Ectodermal cell (in vitro differentiated cells): Measurements from ENCODE around the gene GALNT16.

Experiments used
- H3K27ac ChIP-seq: 2 replicates; pipeline ENCODE4 v1.7.0; 2013; ENCODE audit warnings: mild to moderate bottlenecking, low read depth, low read length; ENCODE audit not compliant: insufficient read depth, poor library complexity, severe bottlenecking
- H3K27me3 ChIP-seq: 2 replicates; pipeline ENCODE4 v1.7.0; 2013; ENCODE audit warnings: mild to moderate bottlenecking, low read length; ENCODE audit not compliant: insufficient read depth, control insufficient read depth, poor library complexity, severe bottlenecking
- H3K36me3 ChIP-seq: one replicate; pipeline ENCODE4 v1.7.0; 2013; ENCODE audit warnings: low read length; ENCODE audit not compliant: control insufficient read depth, insufficient read depth
- H3K4me1 ChIP-seq: one replicate; pipeline ENCODE4 v1.7.0; 2013; ENCODE audit warnings: low read length; ENCODE audit not compliant: control insufficient read depth, insufficient read depth
- H3K4me3 ChIP-seq: 2 replicates; pipeline ENCODE4 v1.7.0; 2013; ENCODE audit warnings: low read depth, low read length, control low read depth; ENCODE audit not compliant: insufficient read depth
- H3K9me3 ChIP-seq: 2 replicates; pipeline ENCODE4 v1.7.0; 2013; ENCODE audit warnings: mild to moderate bottlenecking, low read length, moderate library complexity; ENCODE audit not compliant: control insufficient read depth
- WGBS, 2 experiments: methylation state at CpG; one replicate each; pipeline ENCODE4 v1.1.7; 2013; ENCODE audit warnings: missing lambda C conversion rate in 2 of 2; 5-methylcytosine and 5-hydroxymethylcytosine counted together

The GALNT16 gene

DNA sequence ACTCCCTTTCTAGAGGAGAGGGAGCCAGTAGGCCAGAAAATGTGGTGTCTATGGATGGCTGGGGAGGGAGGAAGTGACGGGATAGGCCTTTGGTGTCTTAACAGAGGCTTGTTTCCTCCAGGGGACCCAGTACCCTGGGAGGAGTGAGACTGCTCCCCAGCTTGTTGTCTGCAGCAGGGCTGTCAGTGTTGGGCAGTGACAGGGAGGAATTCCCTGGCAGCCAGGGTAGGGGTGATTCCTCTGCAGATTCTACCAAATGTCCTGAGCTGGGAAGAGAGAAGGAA is 64.0 kb downstream of the GALNT16 start:
- Histone ChIP-seq H3K9me3 (no peaks in the 10 kb centered on the region), H3K4me3 (no peak overlapping the region), H3K27me3 (no peaks in the 10 kb centered on the region), H3K36me3 (no peaks in the 10 kb centered on the region), H3K4me1 (no peaks in the 10 kb centered on the region), H3K27ac (no peak overlapping the region)
- whole genome bisulfite sequencing, 2 experiments, result 50 to 54% methylated on average over 1 of the region's 1 CpG

GRCh38 chr14:69324341-69324931 is 64.5 kb downstream of the GALNT16 start:
- no peaks in the 10 kb centered on the region for H3K4me1 ChIP-seq
- H3K27ac ChIP-seq, result no peak overlapping the region
- 91% methylated on average over 9 of the region's 9 CpGs for WGBS, 2 experiments
- no peaks in the 10 kb centered on the region for H3K36me3 ChIP-seq
- H3K9me3 ChIP-seq, result no peaks in the 10 kb centered on the region
- no peak overlapping the region for H3K4me3 ChIP-seq
- H3K27me3 ChIP-seq, result no peaks in the 10 kb centered on the region

GRCh38 chr14:69325086-69325485 is 65.1 kb downstream of the GALNT16 start:
- Histone ChIP-seq H3K27ac (no peak overlapping the region), H3K36me3 (no peaks in the 10 kb centered on the region), H3K4me1 (no peaks in the 10 kb centered on the region), H3K4me3 (no peak overlapping the region), H3K9me3 (no peaks in the 10 kb centered on the region), H3K27me3 (no peaks in the 10 kb centered on the region)
- 94 to 96% methylated on average over 8 of the region's 8 CpGs for WGBS, 2 experiments

- H3K27me3 ChIP-seq, result no peaks in the 10 kb centered on the region
- 95 to 96% methylated on average over 7 of the region's 7 CpGs for WGBS, 2 experiments
- no peaks in the 10 kb centered on the region for H3K36me3 ChIP-seq
- H3K9me3 ChIP-seq, result no peaks in the 10 kb centered on the region
- no peaks in the 10 kb centered on the region for H3K4me1 ChIP-seq
- H3K27ac ChIP-seq, result no peak overlapping the region
- H3K4me3 ChIP-seq, result no peak overlapping the region
Measured at GRCh38 chr14:69325646-69326265, 65.8 kb downstream of the GALNT16 start.

- no peak overlapping the region for H3K27ac ChIP-seq
- H3K36me3 ChIP-seq, result no peaks in the 10 kb centered on the region
- no peaks in the 10 kb centered on the region for H3K4me1 ChIP-seq
- H3K4me3 ChIP-seq, result no peak overlapping the region
- no peaks in the 10 kb centered on the region for H3K27me3 ChIP-seq
- no peaks in the 10 kb centered on the region for H3K9me3 ChIP-seq
- 86 to 88% methylated on average over 5 to 6 of the region's 6 CpGs for WGBS, 2 experiments
Measured at GRCh38 chr14:69326611-69327010, 66.7 kb downstream of the GALNT16 start.

DNA sequence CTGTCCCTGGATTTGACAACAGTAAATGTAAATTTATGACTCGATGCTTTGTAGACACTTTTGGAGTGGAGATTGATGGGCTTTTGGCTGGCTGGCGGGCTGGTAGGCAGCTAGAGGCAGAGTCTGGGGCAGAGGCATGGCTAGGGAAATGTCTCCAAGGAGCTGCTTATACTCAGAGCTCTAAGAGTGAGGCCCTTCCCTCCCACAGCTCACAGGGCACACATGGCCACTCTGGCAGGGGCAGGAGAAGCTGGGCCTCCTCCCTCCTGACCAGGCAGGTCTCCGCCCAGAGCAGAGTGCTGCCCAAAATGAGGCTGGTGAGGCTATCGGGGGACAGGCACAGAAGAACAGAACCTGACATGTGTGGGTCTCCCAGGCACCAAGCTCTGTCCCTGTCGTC is 67.5 kb downstream of the GALNT16 start:
- 83 to 84% methylated on average over 5 of the region's 5 CpGs for WGBS, 2 experiments
- H3K27me3 ChIP-seq, result no peaks in the 10 kb centered on the region
- H3K9me3 ChIP-seq, result no peaks in the 10 kb centered on the region
- no peak overlapping the region for H3K27ac ChIP-seq
- no peaks in the 10 kb centered on the region for H3K4me1 ChIP-seq
- H3K36me3 ChIP-seq, result no peaks in the 10 kb centered on the region
- H3K4me3 ChIP-seq, result no peak overlapping the region

GRCh38 chr14:69328317-69328716 is 68.4 kb downstream of the GALNT16 start:
- H3K27me3 ChIP-seq, result no peaks in the 10 kb centered on the region
- no peaks in the 10 kb centered on the region for H3K36me3 ChIP-seq
- no peak overlapping the region for H3K27ac ChIP-seq
- no peaks in the 10 kb centered on the region for H3K4me1 ChIP-seq
- no peak overlapping the region for H3K4me3 ChIP-seq
- 91 to 92% methylated on average over 15 of the region's 15 CpGs for WGBS, 2 experiments
- no peaks in the 10 kb centered on the region for H3K9me3 ChIP-seq

DNA sequence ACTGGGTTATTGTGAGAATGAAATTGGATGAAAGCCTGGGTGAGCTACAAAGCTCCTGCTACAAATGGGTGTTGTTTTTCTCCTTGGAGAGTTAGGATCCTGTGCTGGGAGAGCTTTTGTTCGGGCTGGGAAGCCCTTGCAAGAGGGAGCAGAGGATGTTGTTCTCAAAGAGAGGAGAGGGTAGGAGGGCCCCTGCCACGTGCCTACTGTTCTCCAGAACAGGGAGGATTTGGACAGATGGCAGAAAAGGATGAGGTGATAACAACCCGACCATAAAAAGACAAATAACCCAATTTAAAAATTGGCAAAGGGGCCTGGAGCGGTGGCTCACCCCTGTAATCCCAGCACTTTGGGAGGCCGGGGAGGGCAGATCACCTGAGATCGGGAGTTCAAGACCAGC is 68.8 kb downstream of the GALNT16 start:
- no peaks in the 10 kb centered on the region for H3K27me3 ChIP-seq
- H3K4me1 ChIP-seq, result no peaks in the 10 kb centered on the region
- no peak overlapping the region for H3K27ac ChIP-seq
- H3K36me3 ChIP-seq, result no peaks in the 10 kb centered on the region
- no peak overlapping the region for H3K4me3 ChIP-seq
- H3K9me3 ChIP-seq, result no peaks in the 10 kb centered on the region
- 81 to 90% methylated on average over 6 of the region's 6 CpGs for WGBS, 2 experiments

DNA sequence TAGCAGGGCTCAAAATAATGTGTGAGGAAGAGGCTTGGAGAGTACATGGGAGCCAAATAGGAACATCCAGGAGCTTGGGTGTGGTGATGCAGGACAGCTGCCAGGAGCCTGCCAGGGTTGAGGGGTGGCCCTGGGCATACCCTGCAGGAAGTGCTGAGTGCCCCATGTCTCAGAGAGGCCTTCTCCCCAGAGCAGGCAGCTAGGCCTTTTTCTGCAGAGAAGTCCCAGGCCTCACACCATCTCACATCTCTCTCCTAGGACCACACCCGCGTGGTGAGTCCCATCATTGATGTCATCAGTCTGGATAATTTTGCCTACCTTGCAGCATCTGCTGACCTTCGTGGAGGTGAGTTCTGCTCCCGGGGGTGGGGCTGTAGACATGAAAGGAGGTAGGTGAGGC is 71.2 kb downstream of the GALNT16 start:
- H3K9me3 ChIP-seq, result no peaks in the 10 kb centered on the region
- 78 to 82% methylated on average over 4 of the region's 4 CpGs for WGBS, 2 experiments
- H3K27me3 ChIP-seq, result no peaks in the 10 kb centered on the region
- H3K27ac ChIP-seq, result no peak overlapping the region
- no peak overlapping the region for H3K4me3 ChIP-seq
- no peaks in the 10 kb centered on the region for H3K36me3 ChIP-seq
- no peaks in the 10 kb centered on the region for H3K4me1 ChIP-seq

DNA sequence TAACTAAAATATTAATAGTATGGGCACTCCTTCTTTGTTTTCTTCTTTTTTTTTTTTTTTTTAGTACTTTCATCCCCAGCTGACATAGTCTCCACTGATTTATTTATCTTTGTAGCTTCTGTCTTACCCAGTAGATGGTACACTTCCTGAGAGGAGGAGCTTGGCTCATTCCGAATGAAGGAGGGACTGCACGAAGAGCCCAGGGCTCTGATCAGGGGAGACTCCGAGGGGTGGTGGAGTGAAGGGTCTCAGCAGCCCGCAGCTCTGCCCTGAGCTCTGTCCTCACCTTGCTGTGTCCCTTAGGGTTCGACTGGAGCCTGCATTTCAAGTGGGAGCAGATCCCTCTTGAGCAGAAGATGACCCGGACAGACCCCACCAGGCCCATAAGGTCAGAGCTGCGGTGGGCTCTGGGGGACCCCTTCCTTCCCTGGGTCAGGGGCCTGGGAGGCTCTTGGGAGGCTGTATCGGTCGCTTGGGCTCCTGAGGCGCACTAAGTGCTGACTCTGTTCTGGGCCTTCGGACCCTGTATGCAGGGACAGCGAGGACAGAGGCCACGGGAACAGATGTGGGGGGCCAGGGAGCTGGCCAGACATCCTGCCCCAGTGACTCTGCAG is 72.9 kb downstream of the GALNT16 start:
- H3K4me3 ChIP-seq, result no peak overlapping the region
- no peaks in the 10 kb centered on the region for H3K27me3 ChIP-seq
- 91 to 92% methylated on average over 13 of the region's 13 CpGs for WGBS, 2 experiments
- H3K9me3 ChIP-seq, result no peaks in the 10 kb centered on the region
- H3K4me1 ChIP-seq, result no peaks in the 10 kb centered on the region
- no peak overlapping the region for H3K27ac ChIP-seq
- H3K36me3 ChIP-seq, result no peaks in the 10 kb centered on the region
